UCSD-AML1 (cell line): ENCODE data around the gene BOLA2B.
"Not testable (repeated sequence)": the region's sequence is repeated elsewhere in the genome, so short reads cannot be mapped to it uniquely, and the experiment has no call there.

ENCODE experiments used
- DNase-seq: peaks from one replicate; lab custom pipeline; 2025; ENCODE audit not compliant: unreplicated experiment; lab: John Stamatoyannopoulos, UW

The BOLA2B gene

DNA sequence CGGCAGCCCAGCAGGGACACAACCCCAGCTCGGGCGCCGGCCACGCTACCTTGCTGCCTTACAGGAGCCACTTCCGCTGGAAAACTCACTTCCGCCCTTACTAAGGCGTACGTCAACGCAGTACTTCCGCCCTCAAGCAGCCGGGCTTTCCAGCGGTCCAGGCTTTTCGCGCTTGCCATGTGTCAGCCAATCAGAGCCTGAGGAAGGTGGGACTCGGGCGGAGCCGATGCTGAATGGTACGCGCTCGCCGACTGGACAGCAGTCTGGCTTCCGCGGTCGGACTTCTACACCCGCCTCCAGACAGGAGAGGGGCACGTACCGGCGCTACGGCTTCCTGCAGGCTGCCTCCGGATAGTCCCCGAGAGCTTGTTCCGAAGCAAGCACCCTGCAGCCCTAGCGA, at the start of gene BOLA2B, which contains the start of gene SLX1A:
BOLA2B (minus strand) TSS at position 52 of the 400 bp plus-strand sequence. CDS start 71 bp downstream, outside the sequence.
SLX1A (plus strand) TSS at position 261 of the 400 bp plus-strand sequence. CDS start 210 bp downstream, outside the sequence.
- not testable (repeated sequence) for DNase-seq

DNA sequence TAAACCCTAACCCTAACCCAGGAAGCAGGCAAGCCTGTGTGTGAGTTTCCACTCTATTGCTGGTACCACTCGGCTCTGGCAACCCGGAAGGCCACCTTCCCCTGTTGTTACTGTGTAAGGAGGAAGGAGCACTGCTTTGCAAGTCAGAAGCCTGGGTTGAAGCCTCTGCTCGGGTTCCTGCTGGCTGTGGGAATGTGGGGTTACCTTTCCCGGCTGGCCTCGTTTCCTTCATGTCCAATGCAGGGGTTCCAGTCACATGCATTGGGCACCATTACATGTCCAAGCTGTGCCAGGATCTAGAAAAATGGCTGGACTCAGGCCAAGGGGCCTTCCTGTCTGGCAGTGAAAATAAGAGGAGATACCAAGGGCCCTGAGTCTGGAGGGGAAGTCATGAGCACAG, 23.6 kb upstream of the BOLA2B start:
- not testable (repeated sequence) for DNase-seq

DNA sequence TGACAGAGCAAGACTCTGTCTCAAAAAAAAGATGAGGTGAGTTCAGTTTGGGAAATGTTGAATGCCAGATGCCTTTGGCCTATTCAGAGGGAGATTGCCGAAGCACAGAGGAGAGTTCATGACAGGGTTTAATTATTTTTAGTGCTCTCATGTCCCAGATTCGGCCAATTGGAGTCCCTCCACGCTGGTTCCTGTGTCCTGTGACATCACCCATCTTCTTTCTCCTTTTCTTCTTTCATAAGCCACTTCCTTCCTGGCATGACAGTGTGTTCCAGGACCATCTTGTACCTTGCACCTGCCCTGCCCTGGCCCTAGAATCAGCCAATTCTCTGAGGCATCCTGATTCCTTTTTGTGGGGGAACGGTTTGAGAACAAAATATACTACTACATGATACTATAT, 17.9 kb upstream of the BOLA2B start:
- DNase-seq, result not testable (repeated sequence)

DNA sequence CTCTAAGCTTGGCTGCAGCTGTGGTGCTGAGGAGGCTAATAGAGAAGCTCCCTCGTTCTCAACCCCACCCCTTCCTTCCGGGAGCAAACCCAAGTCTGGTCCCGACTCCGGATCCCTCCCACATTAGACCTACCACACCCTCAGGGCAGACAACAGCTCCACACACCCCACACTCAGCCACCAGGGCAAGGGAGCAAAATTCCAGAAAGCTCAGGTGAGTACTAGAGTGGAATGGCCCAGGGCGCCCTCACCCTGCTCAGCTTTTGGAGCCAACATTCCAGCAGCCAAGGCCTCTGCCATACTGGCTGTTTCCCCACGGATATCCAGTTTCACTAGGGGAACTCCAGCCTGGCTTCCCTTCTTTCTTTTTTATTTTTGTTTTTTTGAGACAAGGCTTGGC, 15.6 kb upstream of the BOLA2B start:
- not testable (repeated sequence) for DNase-seq

DNA sequence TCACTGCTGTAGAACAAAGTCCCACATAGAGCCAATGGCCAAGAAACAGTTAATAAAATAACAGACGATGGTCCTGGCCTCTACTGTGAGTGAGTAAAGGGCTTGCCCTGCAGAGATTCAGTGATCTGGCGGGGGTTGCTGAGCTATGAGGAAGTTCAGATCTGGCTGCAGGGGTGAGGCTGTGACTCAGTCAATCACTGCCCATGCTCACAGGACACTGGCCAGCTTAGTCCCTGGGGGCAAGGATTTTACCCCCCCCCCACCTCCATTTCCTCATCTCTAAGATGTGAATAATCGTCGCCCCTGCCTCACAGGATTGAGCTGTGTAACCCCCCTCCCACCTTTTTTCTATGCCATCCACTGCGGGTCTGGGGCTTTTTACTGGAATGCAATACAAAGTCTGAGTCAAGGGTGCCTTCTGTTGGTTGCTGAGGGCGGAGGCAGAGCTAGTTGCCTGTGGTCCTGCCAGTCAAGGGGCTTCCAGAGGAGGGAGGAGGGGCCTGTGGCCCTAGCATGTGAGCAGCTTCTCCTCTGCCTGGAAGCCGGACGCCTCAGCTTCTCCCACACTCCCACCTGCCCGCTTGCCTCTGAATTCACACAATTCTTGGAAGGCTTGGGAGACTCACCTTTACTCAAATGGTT, 13.7 kb upstream of the BOLA2B start:
- DNase-seq, result not testable (repeated sequence)

DNA sequence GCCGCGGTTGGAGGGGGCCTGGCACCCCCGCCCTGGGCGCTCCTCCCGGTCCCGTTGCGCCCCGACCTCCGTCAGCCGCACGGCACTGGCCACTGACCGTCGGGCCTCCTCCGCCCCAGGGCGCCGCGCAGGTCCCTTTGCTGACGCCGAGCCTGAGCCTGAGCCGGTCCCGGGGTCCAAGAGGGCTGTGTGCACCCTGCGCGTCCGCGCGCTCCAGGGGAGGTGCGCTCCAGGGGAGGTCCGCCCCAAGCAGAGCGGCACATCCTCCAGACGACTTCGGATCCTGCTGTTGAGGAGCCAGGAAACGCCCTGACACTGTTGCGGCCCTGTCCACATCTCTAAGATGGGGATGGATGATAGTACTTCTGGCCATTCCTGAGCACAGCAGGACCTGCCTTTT, 12.8 kb upstream of the BOLA2B start:
- DNase-seq, result not testable (repeated sequence)

DNA sequence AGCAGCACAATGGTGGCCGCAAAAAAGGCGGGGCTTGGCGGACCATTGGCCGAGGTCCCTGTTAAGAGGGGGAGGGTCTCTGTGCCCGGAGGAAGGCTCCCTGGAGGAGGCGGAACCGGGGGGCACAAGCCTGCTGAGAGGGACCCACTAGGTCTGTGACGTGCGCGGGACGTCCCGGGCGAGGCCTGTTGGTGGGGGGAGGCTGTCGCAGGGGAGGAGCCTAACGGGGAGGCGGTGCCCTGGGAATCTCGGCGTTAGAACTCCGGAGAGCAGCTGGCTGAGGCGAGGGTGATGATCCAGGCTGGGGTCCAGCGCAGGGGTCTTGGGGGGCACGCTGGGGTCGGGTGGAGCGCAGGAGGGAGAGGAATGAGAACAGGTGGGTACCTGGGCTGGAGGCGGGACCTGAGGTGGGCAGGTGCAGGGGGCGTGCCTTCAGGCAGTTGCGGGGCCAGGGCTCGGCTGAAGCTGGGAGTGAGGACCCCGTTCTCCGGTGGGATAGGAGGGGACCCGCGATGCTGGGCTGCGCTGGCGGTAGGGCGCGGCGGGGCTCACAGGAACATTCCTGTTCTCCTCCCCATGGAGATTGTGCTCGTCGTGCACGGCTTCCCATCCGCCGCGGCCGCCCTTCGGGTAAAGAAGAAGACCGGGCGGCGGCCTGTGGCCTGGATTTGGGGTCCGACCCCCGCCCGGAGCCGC, 12.2 kb upstream of the BOLA2B start:
- not testable (repeated sequence) for DNase-seq

DNA sequence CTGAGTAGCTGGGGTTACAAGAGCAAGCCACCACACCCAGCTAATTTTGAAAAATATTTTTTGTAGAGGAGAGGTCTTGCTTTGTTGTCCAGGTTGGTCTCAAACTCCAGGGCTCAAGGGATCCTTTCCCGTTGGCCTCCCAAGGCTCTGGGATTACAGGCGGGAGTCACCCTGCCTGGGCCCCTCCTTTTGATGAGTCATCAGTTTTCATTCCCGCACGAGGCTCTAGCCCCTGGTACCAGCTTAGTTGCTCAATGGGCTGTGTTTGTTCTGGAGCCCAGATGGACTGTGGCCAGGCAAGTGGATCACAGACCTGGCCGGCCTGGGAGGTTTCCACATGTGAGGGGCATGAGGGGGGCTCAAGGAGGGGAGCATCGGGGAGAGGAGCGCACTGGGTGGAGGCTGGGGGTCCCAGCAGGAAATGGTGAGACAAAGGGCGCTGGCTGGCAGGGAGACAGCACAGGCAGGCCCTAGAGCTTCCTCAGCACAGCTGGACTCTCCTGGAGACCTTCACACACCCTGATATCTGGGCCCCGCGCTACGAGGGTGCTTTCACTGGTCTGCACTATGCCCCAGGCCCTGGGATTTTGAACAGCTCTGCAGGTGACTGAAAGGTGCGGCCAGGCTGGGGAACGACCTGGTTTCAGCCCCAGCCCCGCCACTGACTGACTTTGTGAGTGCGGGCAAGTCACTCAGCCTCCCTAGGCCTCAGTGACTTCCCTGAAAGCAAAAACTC, 6.3 kb upstream of the BOLA2B start:
- DNase-seq, result not testable (repeated sequence)

DNA sequence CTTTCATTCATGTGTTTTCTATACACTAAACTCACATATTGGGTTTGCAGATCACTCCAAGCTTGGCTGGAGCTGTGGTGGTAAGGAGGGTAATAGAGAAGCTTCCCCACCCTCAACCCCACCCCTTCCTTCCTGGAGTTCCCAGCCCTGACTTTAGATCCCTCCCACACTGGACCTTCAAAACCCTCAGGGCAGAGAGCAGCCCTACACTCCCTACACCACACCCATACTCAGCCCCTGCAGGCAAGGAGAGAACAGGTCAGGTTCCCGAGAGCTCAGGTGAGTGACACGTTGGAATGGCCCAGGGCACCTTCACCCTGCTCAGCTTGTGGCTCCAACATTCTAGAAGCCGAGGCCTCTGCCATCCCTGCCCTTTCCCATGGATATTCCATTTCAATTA, 5.6 kb upstream of the BOLA2B start, which contains the start of gene SULT1A3:
SULT1A3 (plus strand) TSS at position 207 of the 400 bp plus-strand sequence. CDS start 1,474 bp downstream, outside the sequence.
- DNase-seq, result not testable (repeated sequence)

DNA sequence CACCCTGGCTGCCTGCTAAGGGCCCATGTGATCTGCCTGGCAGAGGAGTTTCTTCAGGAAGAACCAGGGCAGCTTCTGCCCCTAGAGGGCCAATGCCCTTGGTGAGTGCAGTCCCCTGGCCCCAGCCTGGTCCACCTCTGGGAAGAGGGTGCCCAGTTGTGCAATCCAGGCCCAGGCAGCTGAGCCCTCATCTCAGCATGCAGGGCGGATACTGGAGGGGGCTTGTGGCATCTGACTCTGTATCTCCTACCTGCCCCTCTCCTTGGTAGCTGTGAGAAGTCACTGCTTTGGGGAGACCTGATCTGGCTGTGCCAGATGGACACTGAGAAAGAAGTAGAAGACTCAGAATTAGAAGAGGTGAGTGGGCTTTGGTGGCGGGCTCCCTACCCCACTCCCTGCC, 3.5 kb upstream of the BOLA2B start:
- DNase-seq, result not testable (repeated sequence)

DNA sequence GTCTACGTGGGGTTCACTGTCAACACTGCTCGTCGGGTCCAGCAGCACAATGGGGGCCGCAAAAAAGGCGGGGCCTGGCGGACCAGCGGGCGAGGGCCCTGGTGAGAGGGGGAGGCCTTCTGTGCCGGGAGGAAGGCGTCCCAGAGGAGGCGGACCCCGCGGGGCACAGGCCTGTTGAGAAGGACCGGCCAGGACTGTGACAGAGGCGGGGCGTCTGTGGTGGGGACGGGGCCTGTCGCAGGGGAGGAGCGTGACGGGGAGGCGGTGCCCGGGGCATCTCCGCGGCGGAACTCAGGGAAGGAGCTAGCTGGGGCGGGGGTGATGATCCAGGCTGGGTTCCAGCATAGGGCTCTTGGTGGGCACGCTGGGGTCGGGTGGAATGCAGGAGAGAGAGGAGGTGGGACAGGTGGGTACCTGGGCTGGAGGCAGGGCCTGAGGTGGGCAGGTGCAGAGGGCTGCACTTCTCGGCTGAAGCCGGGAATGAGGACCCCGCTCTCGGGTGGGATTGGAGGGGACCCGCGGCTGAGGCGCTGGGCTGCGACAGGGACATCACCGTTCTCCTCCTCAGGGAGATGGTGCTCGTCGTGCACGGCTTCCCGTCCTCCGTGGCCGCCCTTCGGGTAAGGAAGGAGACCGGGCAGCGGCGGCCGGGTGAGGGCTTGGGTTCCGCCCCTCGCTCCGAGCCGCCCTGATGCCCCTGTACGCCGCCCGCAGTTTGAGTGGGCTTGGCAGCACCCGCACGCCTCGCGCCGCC, 883 bp upstream of the BOLA2B start:
- not testable (repeated sequence) for DNase-seq

DNA sequence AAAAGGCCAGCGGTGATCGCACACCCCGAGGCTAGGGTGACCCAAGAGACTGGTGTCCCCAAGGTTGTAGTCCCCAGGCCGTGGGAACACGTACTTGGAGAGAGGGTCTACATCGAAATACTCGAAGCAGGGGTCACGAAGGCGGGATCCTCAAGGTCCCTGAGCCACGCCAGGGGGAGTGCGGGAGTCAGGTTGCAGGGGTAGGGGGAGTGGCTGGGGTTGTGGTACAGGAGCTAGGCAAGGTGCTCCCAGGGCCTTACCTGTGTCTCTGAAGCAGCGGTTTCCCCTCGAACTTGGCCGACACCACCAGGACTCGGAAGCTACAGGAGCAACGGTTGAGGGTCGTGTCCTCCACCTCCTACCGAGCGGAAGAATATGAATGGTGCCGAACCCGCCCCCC, 368 bp downstream of the BOLA2B start:
- DNase-seq, result not testable (repeated sequence)

DNA sequence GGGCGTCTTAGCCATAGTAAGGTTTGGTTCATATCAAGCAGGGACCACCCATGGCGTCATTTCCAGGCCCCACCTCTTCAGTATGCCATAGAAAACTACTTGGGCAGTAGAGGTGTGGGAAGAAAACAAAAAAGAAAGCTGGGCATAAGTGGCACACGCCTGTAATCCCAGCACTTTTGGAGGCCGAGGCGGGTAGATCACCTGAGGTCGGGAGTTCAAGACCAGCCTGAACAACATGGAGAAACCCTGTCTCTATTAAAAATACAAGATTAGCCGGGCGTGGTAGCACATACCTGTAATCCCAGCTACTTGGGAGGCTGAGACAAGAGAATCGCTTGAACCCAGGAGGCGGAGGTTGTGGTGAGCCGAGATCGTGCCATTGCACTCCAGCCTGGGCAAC, 2.3 kb downstream of the BOLA2B start:
- DNase-seq, result not testable (repeated sequence)

DNA sequence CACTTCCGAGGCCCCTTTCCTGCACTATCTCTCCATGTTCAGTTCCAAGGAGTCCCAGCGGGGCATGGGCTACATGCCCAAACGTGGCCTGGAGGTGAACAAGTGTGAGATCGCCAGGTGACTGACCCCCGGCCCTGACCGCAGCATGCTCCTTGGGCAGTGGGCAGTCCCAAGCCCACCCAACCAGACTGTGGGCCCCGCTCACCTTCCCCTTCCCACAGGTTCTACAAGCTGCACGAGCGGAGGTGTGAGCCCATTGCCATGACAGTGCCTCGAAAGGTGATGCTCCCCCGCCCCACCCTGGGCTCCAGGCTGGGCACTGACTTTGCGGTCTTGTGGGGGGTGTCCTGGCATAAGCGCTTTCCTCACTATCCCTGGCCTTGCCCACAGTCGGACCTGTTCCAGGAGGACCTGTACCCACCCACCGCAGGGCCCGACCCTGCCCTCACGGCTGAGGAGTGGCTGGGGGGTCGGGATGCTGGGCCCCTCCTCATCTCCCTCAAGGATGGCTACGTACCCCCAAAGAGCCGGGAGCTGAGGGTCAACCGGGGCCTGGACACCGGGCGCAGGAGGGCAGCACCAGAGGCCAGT, 5.4 kb downstream of the BOLA2B start:
- no peak for DNase-seq

DNA sequence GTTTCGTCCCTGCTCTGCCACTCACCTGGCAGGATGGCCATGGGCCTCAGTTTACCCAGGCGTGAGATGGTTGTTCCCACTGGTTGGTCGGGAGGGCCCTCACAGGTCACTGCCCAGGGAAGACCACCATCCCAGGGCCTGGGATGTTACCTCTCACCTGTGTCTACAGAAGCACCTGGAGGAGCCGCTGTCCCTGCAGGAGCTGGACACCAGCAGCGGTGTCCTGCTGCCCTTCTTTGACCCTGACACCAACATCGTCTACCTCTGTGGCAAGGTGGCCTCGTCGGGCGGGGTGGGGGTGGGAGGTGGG, 6.0 kb downstream of the BOLA2B start:
- DNase-seq, result no peak

DNA sequence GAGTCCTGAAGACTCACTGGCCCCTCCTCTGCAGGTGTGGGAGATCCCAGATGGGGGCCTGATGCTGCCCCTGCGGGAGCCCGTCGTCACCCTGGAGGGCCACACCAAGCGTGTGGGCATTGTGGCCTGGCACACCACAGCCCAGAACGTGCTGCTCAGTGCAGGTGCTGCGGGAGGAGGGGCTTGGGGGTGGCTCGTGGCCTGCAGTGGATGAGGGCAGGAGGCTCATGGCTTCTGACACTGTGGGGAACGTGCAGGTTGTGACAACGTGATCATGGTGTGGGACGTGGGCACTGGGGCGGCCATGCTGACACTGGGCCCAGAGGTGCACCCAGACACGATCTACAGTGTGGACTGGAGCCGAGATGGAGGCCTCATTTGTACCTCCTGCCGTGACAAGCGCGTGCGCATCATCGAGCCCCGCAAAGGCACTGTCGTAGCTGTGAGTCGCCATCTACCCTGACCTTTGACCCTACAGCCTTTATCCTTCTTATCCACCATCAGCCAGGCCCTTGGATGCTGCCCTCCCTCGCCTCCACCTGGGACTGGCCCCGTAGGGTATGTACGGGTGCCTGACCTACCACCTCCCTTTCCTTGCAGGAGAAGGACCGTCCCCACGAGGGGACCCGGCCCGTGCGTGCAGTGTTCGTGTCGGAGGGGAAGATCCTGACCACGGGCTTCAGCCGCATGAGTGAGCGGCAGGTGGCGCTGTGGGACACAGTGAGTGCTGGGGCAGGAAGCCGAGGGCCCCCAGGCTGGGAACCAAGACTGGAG, 6.5 kb downstream of the BOLA2B start:
- DNase-seq, result peak; percentile 70

DNA sequence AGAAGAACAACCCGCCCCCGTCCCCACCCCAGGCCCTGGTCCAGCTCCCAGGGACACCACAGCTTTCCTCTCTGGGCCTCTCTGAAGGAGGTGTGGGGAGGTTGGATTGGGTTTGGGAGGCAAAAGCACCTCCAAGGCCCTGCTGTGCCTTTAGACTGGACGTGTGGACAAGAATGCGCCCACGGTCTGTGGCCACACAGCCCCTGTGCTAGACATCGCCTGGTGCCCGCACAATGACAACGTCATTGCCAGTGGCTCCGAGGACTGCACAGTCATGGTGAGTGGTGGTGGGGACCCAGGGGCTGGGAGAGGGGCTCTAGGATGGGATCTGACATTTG, 7.1 kb downstream of the BOLA2B start:
- DNase-seq, result peak; percentile 30

DNA sequence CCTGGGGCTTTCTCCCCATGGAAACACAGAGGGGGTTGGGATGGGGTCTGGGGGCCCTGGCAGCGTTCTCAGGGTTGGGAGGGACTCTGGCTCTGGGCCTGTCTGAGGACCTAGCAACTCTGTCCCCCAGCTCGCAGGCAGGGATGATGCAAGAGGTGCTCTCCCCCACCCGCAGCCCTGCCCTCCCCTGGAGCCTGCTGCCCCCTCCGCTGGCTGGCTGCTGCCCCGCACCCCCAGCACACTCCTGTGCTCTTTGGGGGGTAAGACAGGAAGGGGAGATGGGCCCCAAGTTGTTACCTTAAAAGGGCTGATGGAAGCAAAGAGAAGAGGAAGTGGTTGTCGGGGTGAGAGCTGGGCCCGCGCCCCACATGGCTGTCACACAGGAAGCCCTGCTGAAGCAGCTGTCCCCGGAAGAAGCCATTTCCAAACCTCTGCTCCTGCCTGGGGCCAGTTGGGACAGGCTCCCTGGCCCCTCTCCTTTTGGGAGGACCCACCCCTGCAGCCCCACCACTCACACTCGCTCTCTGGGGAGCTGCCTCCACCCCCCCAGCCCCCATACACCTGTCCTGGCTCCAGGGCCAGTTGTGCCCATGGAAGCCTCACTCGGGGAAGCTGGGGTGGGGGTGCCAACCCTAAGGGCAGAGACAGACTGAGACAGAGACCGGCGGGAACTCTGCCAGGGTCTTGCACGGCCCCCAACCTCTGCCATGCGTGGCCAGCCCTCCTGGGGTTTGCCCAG, 7.6 kb downstream of the BOLA2B start:
- peak; percentile 81 for DNase-seq
